Mesendoderm (in vitro differentiated cells): ENCODE measurements around the gene NDFIP2.

Source experiments
- DNase-seq: peaks from one replicate; pipeline ENCODE4 v3.0.0; 2013
- H2AK5ac ChIP-seq: 2 replicates; pipeline ENCODE4 v1.6.1; 2013; ENCODE audit warnings: low read length, inconsistent platforms
- H2BK120ac ChIP-seq: 2 replicates; pipeline ENCODE4 v1.6.1; 2013; ENCODE audit warnings: low read depth, mild to moderate bottlenecking, low read length, moderate library complexity, mixed read lengths
- H2BK15ac ChIP-seq: replicated peaks from 2 replicates; pipeline ENCODE4 v1.6.1; 2013; ENCODE audit warnings: low read depth, mild to moderate bottlenecking, moderate library complexity
- H2BK5ac ChIP-seq: 2 replicates; pipeline ENCODE4 v1.6.1; 2013; ENCODE audit warnings: low read length, inconsistent platforms
- H3K18ac ChIP-seq: 2 replicates; pipeline ENCODE4 v1.6.1; 2013; ENCODE audit warnings: mild to moderate bottlenecking, low read length, mixed read lengths
- H3K23ac ChIP-seq: one replicate; pipeline ENCODE4 v1.6.1; 2013; ENCODE audit warnings: low read length
- H3K27ac ChIP-seq: 2 replicates; pipeline ENCODE4 v1.5.1; 2013; ENCODE audit warnings: low read depth, mild to moderate bottlenecking, inconsistent platforms, low read length, moderate library complexity
- H3K27me3 ChIP-seq: 2 replicates; pipeline ENCODE4 v1.6.1; 2013; ENCODE audit warnings: low read length, control low read depth, mild to moderate bottlenecking, inconsistent platforms; ENCODE audit not compliant: insufficient read depth, poor library complexity
- H3K36me3 ChIP-seq: 2 replicates; pipeline ENCODE4 v1.6.1; 2013; ENCODE audit warnings: low read length, inconsistent platforms; ENCODE audit not compliant: control insufficient read depth, insufficient read depth
- H3K4ac ChIP-seq: one replicate; pipeline ENCODE4 v1.6.1; 2013; ENCODE audit warnings: low read depth, mild to moderate bottlenecking, low read length, moderate library complexity
- H3K4me1 ChIP-seq: 2 replicates; pipeline ENCODE4 v1.6.1; 2013; ENCODE audit warnings: low read depth, low read length, inconsistent platforms; ENCODE audit not compliant: control insufficient read depth
- H3K4me2 ChIP-seq: 2 replicates; pipeline ENCODE4 v1.6.1; 2013; ENCODE audit warnings: low read length
- H3K4me3 ChIP-seq: 2 replicates; pipeline ENCODE4 v1.5.1; 2013; ENCODE audit warnings: mild to moderate bottlenecking, low read length
- H3K56ac ChIP-seq: one replicate; pipeline ENCODE4 v1.6.1; 2013; ENCODE audit warnings: low read length
- H3K79me1 ChIP-seq: 2 replicates; pipeline ENCODE4 v1.6.1; 2013; ENCODE audit warnings: low read length, inconsistent platforms
- H3K79me2 ChIP-seq: 2 replicates; pipeline ENCODE4 v1.6.1; 2013; ENCODE audit warnings: mild to moderate bottlenecking, low read length; ENCODE audit not compliant: control insufficient read depth, insufficient read depth
- H3K9ac ChIP-seq: 2 replicates; pipeline ENCODE4 v1.6.1; 2013; ENCODE audit warnings: low read length, inconsistent platforms
- H4K5ac ChIP-seq: one replicate; pipeline ENCODE4 v1.6.1; 2013; ENCODE audit warnings: low read length
- H4K8ac ChIP-seq: one replicate; pipeline ENCODE4 v1.6.1; 2013; ENCODE audit warnings: low read depth, mild to moderate bottlenecking, control low read depth, low read length, moderate library complexity
- WGBS: extraction: QIAGEN DNeasy Blood & Tissue Kit; methylation state at CpG from one replicate; pipeline ENCODE4 v1.1.7; 2013; ENCODE audit warnings: low lambda C conversion rate, missing lambda C conversion rate; ENCODE audit not compliant: insufficient coverage; ENCODE audit errors: extremely low coverage; 5-methylcytosine and 5-hydroxymethylcytosine counted together

NDFIP2 gene

DNA sequence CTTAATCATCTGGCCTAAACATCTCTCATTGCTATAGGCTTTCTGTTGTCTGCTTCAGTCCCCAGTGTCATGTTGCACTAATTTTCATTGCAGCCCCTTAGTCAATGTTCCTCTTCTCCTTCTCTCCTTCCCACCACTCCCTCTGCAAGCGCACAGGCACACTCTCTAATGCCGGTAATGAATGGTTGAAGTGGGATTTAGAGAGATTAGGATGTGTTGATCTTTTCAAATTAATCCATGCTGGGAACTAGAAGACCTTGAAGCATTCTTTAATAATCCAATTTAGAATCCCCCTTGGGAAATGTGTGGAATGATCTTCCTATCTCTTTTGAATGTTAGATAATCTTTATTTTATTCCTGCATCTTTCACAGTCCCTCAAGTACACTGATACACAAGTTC lies 33.2 kb upstream of the NDFIP2 start:
- no peaks in the 10 kb centered on the region for H3K79me1 ChIP-seq
- H3K4me1 ChIP-seq: peaks cover 3% of the 10 kb centered on the region
- no peak overlapping the region for H2AK5ac ChIP-seq
- H3K56ac ChIP-seq: no peak overlapping the region
- no peaks in the 10 kb centered on the region for H3K79me2 ChIP-seq
- H2BK15ac ChIP-seq: no peak overlapping the region
- no CpG with 5 or more reads among the region's 2 CpGs for whole genome bisulfite sequencing
- no peaks in the 10 kb centered on the region for H3K27me3 ChIP-seq
- no peak overlapping the region for H3K4ac ChIP-seq
- DNase-seq: peak; percentile 74
- no peak overlapping the region for H3K4me2 ChIP-seq
- H3K9ac ChIP-seq: no peak overlapping the region
- no peaks in the 10 kb centered on the region for H3K36me3 ChIP-seq
- no peak overlapping the region for H2BK120ac ChIP-seq
- H4K5ac ChIP-seq: no peak overlapping the region
- H3K18ac ChIP-seq: no peak overlapping the region
- no peak overlapping the region for H2BK5ac ChIP-seq
- no peak overlapping the region for H4K8ac ChIP-seq
- no peak overlapping the region for H3K4me3 ChIP-seq
- no peak overlapping the region for H3K27ac ChIP-seq
- no peak overlapping the region for H3K23ac ChIP-seq

- H3K9ac ChIP-seq: no peak overlapping the region
Measured at GRCh38 chr13:79448413-79448812, 32.5 kb upstream of the NDFIP2 start.

GRCh38 chr13:79450110-79450509 lies 30.8 kb upstream of the NDFIP2 start:
- Histone ChIP-seq H3K79me2 (no peaks in the 10 kb centered on the region), H3K4me3 (no peak overlapping the region), H3K36me3 (no peaks in the 10 kb centered on the region), H4K5ac (no peak overlapping the region), H3K23ac (no peak overlapping the region), H2BK15ac (no peak overlapping the region), H3K56ac (no peak overlapping the region), H3K27me3 (no peaks in the 10 kb centered on the region), H3K4ac (no peak overlapping the region), H2AK5ac (no peak overlapping the region), H3K27ac (no peak overlapping the region), H3K4me1 (peaks cover 3% of the 10 kb centered on the region), H2BK5ac (no peak overlapping the region), H4K8ac (no peak overlapping the region), H2BK120ac (no peak overlapping the region), H3K79me1 (no peaks in the 10 kb centered on the region), H3K4me2 (no peak overlapping the region), H3K9ac (no peak overlapping the region), H3K18ac (no peak overlapping the region)
- no CpG with 5 or more reads among the region's 4 CpGs for WGBS
- no peak for DNase-seq

More at GRCh38 chr13:79448413-79448812, 32.5 kb upstream of the NDFIP2 start:
- H3K23ac ChIP-seq: no peak overlapping the region
- no peaks in the 10 kb centered on the region for H3K36me3 ChIP-seq
- peak; percentile 32 for DNase-seq
- H4K8ac ChIP-seq: no peak overlapping the region
- H3K56ac ChIP-seq: no peak overlapping the region
- H3K27ac ChIP-seq: no peak overlapping the region
- no peaks in the 10 kb centered on the region for H3K79me2 ChIP-seq
- no peaks in the 10 kb centered on the region for H3K27me3 ChIP-seq
- no peaks in the 10 kb centered on the region for H3K79me1 ChIP-seq
- no peak overlapping the region for H3K4me2 ChIP-seq
- H3K4ac ChIP-seq: no peak overlapping the region
- H2BK120ac ChIP-seq: no peak overlapping the region
- WGBS: no CpG with 5 or more reads among the region's 1 CpG
- peaks cover 3% of the 10 kb centered on the region for H3K4me1 ChIP-seq
- no peak overlapping the region for H2AK5ac ChIP-seq
- H2BK15ac ChIP-seq: no peak overlapping the region
- no peak overlapping the region for H3K18ac ChIP-seq
- no peak overlapping the region for H2BK5ac ChIP-seq
- no peak overlapping the region for H3K4me3 ChIP-seq
- no peak overlapping the region for H4K5ac ChIP-seq

- H3K18ac ChIP-seq: no peak overlapping the region
- H2BK15ac ChIP-seq: no peak overlapping the region
- H3K4me2 ChIP-seq: no peak overlapping the region
- H3K79me1 ChIP-seq: no peaks in the 10 kb centered on the region
- WGBS: no CpG with 5 or more reads among the region's 3 CpGs
- H3K79me2 ChIP-seq: no peaks in the 10 kb centered on the region
- H2BK120ac ChIP-seq: no peak overlapping the region
- H3K27ac ChIP-seq: no peak overlapping the region
- H2AK5ac ChIP-seq: no peak overlapping the region
- H4K8ac ChIP-seq: no peak overlapping the region
- no peak overlapping the region for H3K23ac ChIP-seq
- H3K9ac ChIP-seq: no peak overlapping the region
- H3K4me1 ChIP-seq: peaks cover 3% of the 10 kb centered on the region
- H3K4me3 ChIP-seq: no peak overlapping the region
- no peaks in the 10 kb centered on the region for H3K27me3 ChIP-seq
- peak; percentile 83 for DNase-seq
- H3K4ac ChIP-seq: no peak overlapping the region
- no peak overlapping the region for H2BK5ac ChIP-seq
- no peaks in the 10 kb centered on the region for H3K36me3 ChIP-seq
- no peak overlapping the region for H4K5ac ChIP-seq
- H3K56ac ChIP-seq: no peak overlapping the region
Measured at GRCh38 chr13:79451500-79451962, 29.4 kb upstream of the NDFIP2 start.

DNA sequence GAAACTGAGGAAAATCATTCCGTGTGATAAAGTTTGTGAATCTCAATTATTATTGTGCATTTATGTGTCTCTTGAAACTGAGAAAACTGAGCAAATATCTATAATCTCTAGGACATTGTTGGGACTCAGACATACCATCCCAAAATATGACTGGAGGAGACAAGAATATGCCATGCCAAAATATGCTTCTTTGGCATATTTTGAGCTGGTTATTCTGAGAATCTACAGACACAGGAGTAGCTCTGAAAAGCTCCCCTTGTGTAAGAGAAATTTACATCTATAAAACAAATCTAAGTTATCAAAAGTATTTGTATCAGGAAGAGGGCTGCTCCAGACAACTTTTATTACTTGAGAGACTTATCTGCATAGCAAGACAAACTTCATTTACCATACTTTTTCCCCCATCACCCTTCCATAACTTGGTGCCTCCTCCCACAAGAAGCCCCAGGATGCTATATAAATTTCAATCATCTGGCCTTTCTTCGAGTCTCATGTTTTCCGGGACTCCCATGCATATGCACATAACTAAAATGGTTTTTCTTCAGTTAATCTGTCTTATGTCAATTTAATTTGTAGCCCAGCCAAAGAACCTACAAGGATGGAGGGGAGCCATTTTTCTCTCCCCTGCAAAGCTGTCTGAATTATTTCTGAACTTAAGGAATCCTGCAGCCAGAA lies 28.6 kb upstream of the NDFIP2 start:
- Histone ChIP-seq H2BK5ac (no peak overlapping the region), H2AK5ac (no peak overlapping the region), H4K5ac (no peak overlapping the region), H3K27me3 (no peaks in the 10 kb centered on the region), H3K27ac (no peak overlapping the region), H3K4me1 (peaks cover 3% of the 10 kb centered on the region), H3K23ac (no peak overlapping the region), H3K79me2 (no peaks in the 10 kb centered on the region), H3K79me1 (no peaks in the 10 kb centered on the region), H4K8ac (no peak overlapping the region), H3K4me2 (no peak overlapping the region), H3K18ac (no peak overlapping the region), H3K4me3 (no peak overlapping the region), H2BK15ac (no peak overlapping the region), H2BK120ac (no peak overlapping the region), H3K4ac (no peak overlapping the region), H3K56ac (no peak overlapping the region), H3K9ac (no peak overlapping the region), H3K36me3 (no peaks in the 10 kb centered on the region)
- DNase-seq: no peak
- WGBS: no CpG with 5 or more reads among the region's 3 CpGs

DNA sequence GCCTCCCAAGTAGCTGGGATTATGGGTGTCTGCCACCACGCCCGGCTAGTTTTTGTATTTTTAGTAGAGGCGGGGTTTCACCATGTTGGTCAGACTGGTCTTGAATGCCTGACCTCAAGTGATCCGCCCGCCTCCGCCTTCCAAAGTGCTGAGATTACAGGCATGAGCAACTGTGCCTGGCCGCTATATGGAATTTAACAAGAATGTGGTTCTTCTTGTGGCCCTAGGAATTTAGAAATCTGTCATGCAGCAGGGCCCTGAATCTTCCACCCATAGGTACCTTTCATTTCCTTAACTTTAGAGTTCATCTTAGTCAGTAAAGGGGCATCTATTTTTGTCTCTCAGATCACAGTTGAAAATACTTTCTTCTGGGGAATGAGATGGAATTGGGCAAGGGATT lies 25.6 kb upstream of the NDFIP2 start:
- no peaks in the 10 kb centered on the region for H3K36me3 ChIP-seq
- no peak overlapping the region for H3K9ac ChIP-seq
- H3K4me3 ChIP-seq: no peak overlapping the region
- H2BK120ac ChIP-seq: no peak overlapping the region
- H3K27ac ChIP-seq: no peak overlapping the region
- H4K8ac ChIP-seq: no peak overlapping the region
- no peak overlapping the region for H2AK5ac ChIP-seq
- no peak overlapping the region for H2BK15ac ChIP-seq
- WGBS: no CpG with 5 or more reads among the region's 7 CpGs
- H2BK5ac ChIP-seq: no peak overlapping the region
- H3K4me2 ChIP-seq: no peak overlapping the region
- H3K27me3 ChIP-seq: no peaks in the 10 kb centered on the region
- no peak overlapping the region for H3K18ac ChIP-seq
- no peaks in the 10 kb centered on the region for H3K79me2 ChIP-seq
- H3K56ac ChIP-seq: no peak overlapping the region
- no peak overlapping the region for H3K4ac ChIP-seq
- no peaks in the 10 kb centered on the region for H3K79me1 ChIP-seq
- no peak overlapping the region for H3K23ac ChIP-seq
- DNase-seq: peak; percentile 75
- H3K4me1 ChIP-seq: peaks cover 3% of the 10 kb centered on the region
- H4K5ac ChIP-seq: no peak overlapping the region
